Mucosa of stomach (tissue), 1 donor: Measurements from ENCODE around the gene IL36RN.

Source experiments
- H3K27me3 ChIP-seq: one replicate; pipeline ENCODE4 v1.7.0; 2013; ENCODE audit warnings: mild to moderate bottlenecking, low read length; ENCODE audit not compliant: control insufficient read depth, insufficient read depth
- H3K36me3 ChIP-seq: one replicate; pipeline ENCODE4 v1.7.0; 2013; ENCODE audit warnings: low read length; ENCODE audit not compliant: control insufficient read depth, insufficient read depth
- H3K4me1 ChIP-seq: one replicate; pipeline ENCODE4 v1.7.0; 2013; ENCODE audit warnings: mild to moderate bottlenecking, low read length; ENCODE audit not compliant: control insufficient read depth, insufficient read depth
- H3K4me3 ChIP-seq: one replicate; pipeline ENCODE4 v1.7.0; 2013; ENCODE audit warnings: low read length
- H3K9ac ChIP-seq: one replicate; pipeline ENCODE4 v1.7.0; 2013; ENCODE audit warnings: mild to moderate bottlenecking, low read length, moderate library complexity
- H3K9me3 ChIP-seq: one replicate; pipeline ENCODE4 v1.7.0; 2013; ENCODE audit warnings: mild to moderate bottlenecking, low read length, moderate library complexity; ENCODE audit not compliant: control insufficient read depth
- donor health status: Pancreatic carcinoma.

The IL36RN gene

DNA sequence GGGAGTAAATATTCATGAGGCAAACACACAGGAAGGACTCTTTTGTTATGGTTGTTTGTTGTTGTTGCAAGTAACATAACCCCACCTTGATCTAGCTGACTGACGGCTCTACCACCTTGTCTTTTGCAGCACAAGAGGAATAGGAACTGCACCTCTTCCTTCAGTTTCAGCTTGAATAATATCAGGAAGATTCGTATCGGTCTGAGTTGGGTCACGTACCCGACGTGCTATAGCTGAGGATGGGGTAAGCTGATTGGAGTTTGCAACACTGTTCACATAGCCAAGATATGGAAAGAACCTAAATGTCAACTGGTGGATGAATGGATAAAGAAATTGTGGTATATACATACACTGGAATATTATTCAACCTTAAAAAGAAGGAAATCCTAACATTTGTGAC lies 53.9 kb downstream of the IL36RN start:
- Histone ChIP-seq H3K9me3 (no peaks in the 10 kb centered on the region), H3K4me1 (peaks cover 31% of the 10 kb centered on the region), H3K36me3 (no peaks in the 10 kb centered on the region), H3K9ac (no peak overlapping the region), H3K27me3 (no peaks in the 10 kb centered on the region), H3K4me3 (no peak overlapping the region)

DNA sequence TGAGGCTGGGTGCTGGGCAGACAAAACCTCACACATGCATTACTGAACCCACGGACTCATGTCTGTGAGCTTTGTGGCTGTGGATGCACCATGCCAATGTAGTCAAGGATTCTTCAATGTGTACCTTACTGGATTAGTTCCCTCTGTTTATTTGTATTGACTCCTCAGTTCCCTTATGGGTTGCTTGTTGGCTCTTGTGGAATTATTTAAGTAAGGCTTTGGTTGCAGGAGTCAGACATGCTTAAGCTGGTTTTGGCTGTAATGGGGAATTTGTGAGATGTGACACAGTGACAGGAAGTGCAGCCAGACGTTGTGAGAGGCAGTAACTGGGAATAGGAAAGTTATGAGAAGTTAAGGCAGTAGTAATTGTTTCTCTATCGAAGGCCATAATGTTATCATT lies 54.8 kb downstream of the IL36RN start:
- Histone ChIP-seq H3K9ac (no peak overlapping the region), H3K4me1 (peaks cover 35% of the 10 kb centered on the region), H3K27me3 (no peaks in the 10 kb centered on the region), H3K9me3 (no peaks in the 10 kb centered on the region), H3K36me3 (no peaks in the 10 kb centered on the region), H3K4me3 (no peak overlapping the region)
